ENCODE results near the gene TREM2.
"Not testable (repeated sequence)": the region's sequence is repeated elsewhere in the genome, so short reads cannot be mapped to it uniquely, and the experiment has no call there.

TREM2 gene

GRCh38 chr6:41150671-41151070 is 12.2 kb downstream of the TREM2 start:
- no peak overlapping the region for H3K4me3 ChIP-seq (ENCODE audit: low read depth, low read length)
- H3K27me3 ChIP-seq (ENCODE audit: control insufficient read depth, insufficient read depth, low read length), result no peaks in the 10 kb centered on the region
- no peak overlapping the region for H3K9ac ChIP-seq (ENCODE audit: low read depth, low read length)
- H3K27ac ChIP-seq (ENCODE audit: low read depth, low read length), result no peak overlapping the region
- no peaks in the 10 kb centered on the region for H3K9me3 ChIP-seq (ENCODE audit: control insufficient read depth, insufficient read depth, low read length)
- no peaks in the 10 kb centered on the region for H3K4me1 ChIP-seq (ENCODE audit: control insufficient read depth, insufficient read depth, low read length)
- H3K36me3 ChIP-seq (ENCODE audit: control insufficient read depth, insufficient read depth, low read length), result no peaks in the 10 kb centered on the region

DNA sequence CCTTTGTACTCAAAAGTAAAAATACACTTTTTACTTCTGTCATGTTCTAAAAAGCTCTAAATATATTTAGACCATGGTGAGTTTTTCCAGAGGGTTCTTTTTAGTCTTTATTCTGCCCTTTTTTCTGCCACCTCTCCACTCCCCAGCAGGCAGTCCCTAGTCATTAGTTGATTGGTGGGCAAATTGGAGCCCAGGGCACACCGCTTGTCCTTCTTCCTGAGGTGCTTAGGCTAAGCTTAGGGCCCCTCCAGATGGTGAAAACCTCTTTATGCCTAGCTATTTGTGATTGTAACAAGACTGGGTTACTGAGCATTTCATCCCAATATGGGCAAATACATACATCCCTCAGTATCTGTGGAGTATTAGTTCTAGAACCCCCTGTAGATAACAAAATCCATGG is 15.0 kb downstream of the TREM2 start:
- no peaks in the 10 kb centered on the region for H3K36me3 ChIP-seq (ENCODE audit: control insufficient read depth, insufficient read depth, low read length)
- H3K4me3 ChIP-seq (ENCODE audit: low read depth, low read length), result no peak overlapping the region
- no peak overlapping the region for H3K9ac ChIP-seq (ENCODE audit: low read depth, low read length)
- H3K4me1 ChIP-seq (ENCODE audit: control insufficient read depth, insufficient read depth, low read length), result no peaks in the 10 kb centered on the region
- H3K9me3 ChIP-seq (ENCODE audit: control insufficient read depth, insufficient read depth, low read length), result no peaks in the 10 kb centered on the region
- no peak overlapping the region for H3K27ac ChIP-seq (ENCODE audit: low read depth, low read length)
- H3K27me3 ChIP-seq (ENCODE audit: control insufficient read depth, insufficient read depth, low read length), result no peaks in the 10 kb centered on the region

GRCh38 chr6:41136911-41137310 is 26.0 kb downstream of the TREM2 start:
- Histone ChIP-seq H3K27me3 (ENCODE audit: control insufficient read depth, insufficient read depth, low read length) (no peaks in the 10 kb centered on the region), H3K4me1 (ENCODE audit: control insufficient read depth, insufficient read depth, low read length) (peaks cover 8% of the 10 kb centered on the region; the same call in 1 of the 2 replicates), H3K9ac (ENCODE audit: low read depth, low read length) (no peak overlapping the region)

DNA sequence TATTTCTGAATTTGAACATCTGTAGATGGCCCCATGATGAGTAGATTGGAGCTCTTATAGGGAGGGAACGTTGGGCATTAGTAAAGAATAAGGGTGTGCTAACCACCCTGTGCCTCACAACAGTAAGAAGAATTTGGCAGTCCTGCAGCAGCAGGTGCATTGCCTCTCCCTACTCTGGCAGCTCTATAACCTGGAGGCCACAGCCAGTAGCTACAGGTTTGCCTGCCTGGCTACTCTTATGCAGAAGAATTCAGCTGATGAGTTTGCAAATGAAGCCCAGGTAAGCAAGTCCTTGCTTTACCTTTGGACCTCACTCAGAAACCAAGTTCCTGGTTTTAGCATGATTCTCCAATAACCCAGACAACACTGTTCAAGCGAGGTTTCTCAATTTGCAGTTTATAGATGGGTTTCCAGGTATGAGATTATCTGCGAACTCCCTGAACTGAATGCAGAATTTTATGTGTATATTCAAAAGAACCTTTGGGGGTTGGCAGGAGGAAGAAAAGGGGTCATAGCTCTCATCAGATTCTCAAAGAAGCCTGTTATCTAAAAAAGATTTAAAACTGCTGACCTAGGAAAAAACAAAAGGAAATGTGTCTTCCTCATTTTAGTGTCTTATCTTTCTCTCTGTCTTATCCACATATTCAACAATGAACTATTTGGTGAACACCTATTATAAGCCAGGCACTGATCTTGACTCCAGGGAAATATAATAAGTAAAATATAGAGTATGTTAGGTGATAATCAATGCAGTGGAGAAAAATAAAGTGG is 27.7 kb downstream of the TREM2 start:
- Histone ChIP-seq H3K4me3 (ENCODE audit: low read depth, low read length) (no peak overlapping the region), H3K27me3 (ENCODE audit: control insufficient read depth, insufficient read depth, low read length) (no peaks in the 10 kb centered on the region), H3K27ac (ENCODE audit: low read depth, low read length) (no peak overlapping the region), H3K36me3 (ENCODE audit: control insufficient read depth, insufficient read depth, low read length) (no peaks in the 10 kb centered on the region), H3K4me1 (ENCODE audit: control insufficient read depth, insufficient read depth, low read length) (peaks cover 8% of the 10 kb centered on the region; the same call in 1 of the 2 replicates), H3K9me3 (ENCODE audit: control insufficient read depth, insufficient read depth, low read length) (no peaks in the 10 kb centered on the region), H3K9ac (ENCODE audit: low read depth, low read length) (no peak overlapping the region)

More at GRCh38 chr6:41136911-41137310, 26.0 kb downstream of the TREM2 start:
- no peaks in the 10 kb centered on the region for H3K9me3 ChIP-seq (ENCODE audit: control insufficient read depth, insufficient read depth, low read length)
- no peak overlapping the region for H3K27ac ChIP-seq (ENCODE audit: low read depth, low read length)
- no peaks in the 10 kb centered on the region for H3K36me3 ChIP-seq (ENCODE audit: control insufficient read depth, insufficient read depth, low read length)
- H3K4me3 ChIP-seq (ENCODE audit: low read depth, low read length), result no peak overlapping the region

GRCh38 chr6:41132254-41132653 is 30.7 kb downstream of the TREM2 start:
- no peaks in the 10 kb centered on the region for H3K27me3 ChIP-seq (ENCODE audit: control insufficient read depth, insufficient read depth, low read length)
- no peak overlapping the region for H3K4me3 ChIP-seq (ENCODE audit: low read depth, low read length)
- no peak overlapping the region for H3K27ac ChIP-seq (ENCODE audit: low read depth, low read length)
- peaks cover 8% of the 10 kb centered on the region; the same call in 1 of the 2 replicates for H3K4me1 ChIP-seq (ENCODE audit: control insufficient read depth, insufficient read depth, low read length)
- no peak overlapping the region for H3K9ac ChIP-seq (ENCODE audit: low read depth, low read length)
- no peaks in the 10 kb centered on the region for H3K36me3 ChIP-seq (ENCODE audit: control insufficient read depth, insufficient read depth, low read length)
- no peaks in the 10 kb centered on the region for H3K9me3 ChIP-seq (ENCODE audit: control insufficient read depth, insufficient read depth, low read length)

- Histone ChIP-seq H3K27ac (ENCODE audit: low read depth, low read length) (no peak overlapping the region), H3K36me3 (ENCODE audit: control insufficient read depth, insufficient read depth, low read length) (no peaks in the 10 kb centered on the region), H3K4me1 (ENCODE audit: control insufficient read depth, insufficient read depth, low read length) (no peaks in the 10 kb centered on the region), H3K9me3 (ENCODE audit: control insufficient read depth, insufficient read depth, low read length) (no peaks in the 10 kb centered on the region), H3K27me3 (ENCODE audit: control insufficient read depth, insufficient read depth, low read length) (no peaks in the 10 kb centered on the region), H3K9ac (ENCODE audit: low read depth, low read length) (no peak overlapping the region), H3K4me3 (ENCODE audit: low read depth, low read length) (no peak overlapping the region)
Observed at GRCh38 chr6:41125282-41125681, 37.6 kb downstream of the TREM2 start.

GRCh38 chr6:41122918-41123317 is 40.0 kb downstream of the TREM2 start:
- H3K36me3 ChIP-seq (ENCODE audit: control insufficient read depth, insufficient read depth, low read length), result no peaks in the 10 kb centered on the region
- H3K4me3 ChIP-seq (ENCODE audit: low read depth, low read length), result no peak overlapping the region
- no peaks in the 10 kb centered on the region for H3K4me1 ChIP-seq (ENCODE audit: control insufficient read depth, insufficient read depth, low read length)
- H3K27me3 ChIP-seq (ENCODE audit: control insufficient read depth, insufficient read depth, low read length), result no peaks in the 10 kb centered on the region
- H3K9ac ChIP-seq (ENCODE audit: low read depth, low read length), result no peak overlapping the region
- H3K27ac ChIP-seq (ENCODE audit: low read depth, low read length), result no peak overlapping the region
- no peaks in the 10 kb centered on the region for H3K9me3 ChIP-seq (ENCODE audit: control insufficient read depth, insufficient read depth, low read length)

DNA sequence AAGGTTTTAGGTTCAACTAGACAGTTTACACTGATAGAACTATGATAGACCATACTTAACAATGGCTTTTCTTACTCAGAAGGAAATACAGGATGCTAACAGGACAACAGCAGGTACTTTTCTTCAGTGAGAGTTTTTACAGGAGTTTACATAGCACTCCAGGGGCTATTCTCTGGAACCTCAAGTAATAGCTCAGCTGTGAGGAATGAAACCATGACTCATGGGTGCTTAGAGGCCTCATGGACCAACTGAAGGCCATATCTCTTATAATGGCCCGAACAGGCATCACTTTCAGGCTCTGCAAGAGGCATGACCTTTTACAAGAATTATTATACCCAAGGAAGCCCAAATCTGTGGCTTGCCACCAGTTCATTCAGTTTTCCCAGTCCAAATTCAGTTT is 40.5 kb downstream of the TREM2 start:
- Histone ChIP-seq H3K9ac (ENCODE audit: low read depth, low read length) (no peak overlapping the region), H3K4me1 (ENCODE audit: control insufficient read depth, insufficient read depth, low read length) (no peaks in the 10 kb centered on the region), H3K27ac (ENCODE audit: low read depth, low read length) (no peak overlapping the region), H3K4me3 (ENCODE audit: low read depth, low read length) (no peak overlapping the region), H3K27me3 (ENCODE audit: control insufficient read depth, insufficient read depth, low read length) (no peaks in the 10 kb centered on the region), H3K9me3 (ENCODE audit: control insufficient read depth, insufficient read depth, low read length) (no peaks in the 10 kb centered on the region), H3K36me3 (ENCODE audit: control insufficient read depth, insufficient read depth, low read length) (no peaks in the 10 kb centered on the region)

- Histone ChIP-seq H3K4me1 (ENCODE audit: control insufficient read depth, insufficient read depth, low read length) (no peaks in the 10 kb centered on the region), H3K9me3 (ENCODE audit: control insufficient read depth, insufficient read depth, low read length) (no peaks in the 10 kb centered on the region), H3K4me3 (ENCODE audit: low read depth, low read length) (no peak overlapping the region), H3K9ac (ENCODE audit: low read depth, low read length) (no peak overlapping the region), H3K36me3 (ENCODE audit: control insufficient read depth, insufficient read depth, low read length) (no peaks in the 10 kb centered on the region), H3K27ac (ENCODE audit: low read depth, low read length) (no peak overlapping the region), H3K27me3 (ENCODE audit: control insufficient read depth, insufficient read depth, low read length) (no peaks in the 10 kb centered on the region)
Observed at GRCh38 chr6:41120058-41120457, 42.9 kb downstream of the TREM2 start.

GRCh38 chr6:41119508-41119907 is 43.4 kb downstream of the TREM2 start:
- H3K9ac ChIP-seq (ENCODE audit: low read depth, low read length), result no peak overlapping the region
- H3K4me3 ChIP-seq (ENCODE audit: low read depth, low read length), result no peak overlapping the region
- no peaks in the 10 kb centered on the region for H3K9me3 ChIP-seq (ENCODE audit: control insufficient read depth, insufficient read depth, low read length)
- H3K4me1 ChIP-seq (ENCODE audit: control insufficient read depth, insufficient read depth, low read length), result no peaks in the 10 kb centered on the region
- no peak overlapping the region for H3K27ac ChIP-seq (ENCODE audit: low read depth, low read length)
- H3K27me3 ChIP-seq (ENCODE audit: control insufficient read depth, insufficient read depth, low read length), result no peaks in the 10 kb centered on the region
- H3K36me3 ChIP-seq (ENCODE audit: control insufficient read depth, insufficient read depth, low read length), result no peaks in the 10 kb centered on the region

GRCh38 chr6:41115027-41115426 is 47.9 kb downstream of the TREM2 start:
- not testable (repeated sequence) for H3K36me3 ChIP-seq (ENCODE audit: control insufficient read depth, insufficient read depth, low read length); H3K9ac ChIP-seq (ENCODE audit: low read depth, low read length); H3K4me1 ChIP-seq (ENCODE audit: control insufficient read depth, insufficient read depth, low read length); H3K27ac ChIP-seq (ENCODE audit: low read depth, low read length); H3K4me3 ChIP-seq (ENCODE audit: low read depth, low read length); H3K9me3 ChIP-seq (ENCODE audit: control insufficient read depth, insufficient read depth, low read length); H3K27me3 ChIP-seq (ENCODE audit: control insufficient read depth, insufficient read depth, low read length)

All from HUES48 (cell line).